Measurements from ENCODE around the gene TDRD9.
A peak's percentile ranks its signal among the peaks of the same experiment; 100 is the strongest.

TDRD9 gene

GRCh38 chr14:104041430-104042104 is 113.3 kb downstream of the TDRD9 start:
- H3K36me3 ChIP-seq (replicated peaks), result no peaks in the 10 kb centered on the region
- H3K4me3 ChIP-seq (ENCODE audit: low read depth, low read length), result no peak overlapping the region
- TF ChIP-seq CTCF (IDR thresholded peaks at IDR 0.05; ENCODE audit: low read depth, low read length, missing control alignments), result no peak
- H3K27me3 ChIP-seq (replicated peaks), result no peaks in the 10 kb centered on the region
- no peak overlapping the region for H3K27ac ChIP-seq
- DNase-seq, result no peak
- in situ Hi-C loops (cut with HindIII; ENCODE audit: low pct_ligation_motif_present, low sequenced_read_pairs), result no loop called here

GRCh38 chr14:104044016-104044415 is 115.8 kb downstream of the TDRD9 start:
- no peak for DNase-seq
- Histone ChIP-seq H3K36me3 (replicated peaks) (no peaks in the 10 kb centered on the region), H3K27me3 (replicated peaks) (no peaks in the 10 kb centered on the region), H3K4me3 (ENCODE audit: low read depth, low read length) (no peak overlapping the region), H3K27ac (no peak overlapping the region)
- in situ Hi-C loops (cut with HindIII; ENCODE audit: low pct_ligation_motif_present, low sequenced_read_pairs), result no loop called here
- TF ChIP-seq CTCF (IDR thresholded peaks at IDR 0.05; ENCODE audit: low read depth, low read length, missing control alignments), result no peak

- no peak for DNase-seq
- H3K27me3 ChIP-seq (replicated peaks), result no peaks in the 10 kb centered on the region
- no peaks in the 10 kb centered on the region for H3K36me3 ChIP-seq (replicated peaks)
- H3K27ac ChIP-seq, result no peak overlapping the region
- no peak overlapping the region for H3K4me3 ChIP-seq (ENCODE audit: low read depth, low read length)
- no peak for TF ChIP-seq CTCF (IDR thresholded peaks at IDR 0.05; ENCODE audit: low read depth, low read length, missing control alignments)
- in situ Hi-C loops (cut with HindIII; ENCODE audit: low pct_ligation_motif_present, low sequenced_read_pairs), result no loop called here
Observed at GRCh38 chr14:104047761-104048160, 119.5 kb downstream of the TDRD9 start.

GRCh38 chr14:104048758-104049507 is 120.7 kb downstream of the TDRD9 start:
- Histone ChIP-seq H3K36me3 (replicated peaks) (no peaks in the 10 kb centered on the region), H3K4me3 (ENCODE audit: low read depth, low read length) (no peak overlapping the region), H3K27ac (no peak overlapping the region), H3K27me3 (replicated peaks) (no peaks in the 10 kb centered on the region)
- peak; percentile 37 for DNase-seq
- TF ChIP-seq CTCF (IDR thresholded peaks at IDR 0.05; ENCODE audit: low read depth, low read length, missing control alignments), result no peak
- in situ Hi-C loops (cut with HindIII; ENCODE audit: low pct_ligation_motif_present, low sequenced_read_pairs), result no loop called here

GRCh38 chr14:104049576-104050240 is 121.5 kb downstream of the TDRD9 start:
- H3K4me3 ChIP-seq (ENCODE audit: low read depth, low read length), result no peak overlapping the region
- no peak for TF ChIP-seq CTCF (IDR thresholded peaks at IDR 0.05; ENCODE audit: low read depth, low read length, missing control alignments)
- no peaks in the 10 kb centered on the region for H3K27me3 ChIP-seq (replicated peaks)
- in situ Hi-C loops (cut with HindIII; ENCODE audit: low pct_ligation_motif_present, low sequenced_read_pairs), result no loop called here
- no peak for DNase-seq
- no peaks in the 10 kb centered on the region for H3K36me3 ChIP-seq (replicated peaks)
- H3K27ac ChIP-seq, result no peak overlapping the region

Data from brain microvascular endothelial cell (primary cell).